ENCODE data around the gene TSTD2. TPM values are rescaled to one million over a fixed set of nuclear protein-coding genes. Genes with fewer than 3 reads are reported as not detected.

Gene TSTD2
- polyA plus RNA-seq, 1 of the 3 experiments (the other 2 are of a cell fraction): 11.5 TPM

DNA sequence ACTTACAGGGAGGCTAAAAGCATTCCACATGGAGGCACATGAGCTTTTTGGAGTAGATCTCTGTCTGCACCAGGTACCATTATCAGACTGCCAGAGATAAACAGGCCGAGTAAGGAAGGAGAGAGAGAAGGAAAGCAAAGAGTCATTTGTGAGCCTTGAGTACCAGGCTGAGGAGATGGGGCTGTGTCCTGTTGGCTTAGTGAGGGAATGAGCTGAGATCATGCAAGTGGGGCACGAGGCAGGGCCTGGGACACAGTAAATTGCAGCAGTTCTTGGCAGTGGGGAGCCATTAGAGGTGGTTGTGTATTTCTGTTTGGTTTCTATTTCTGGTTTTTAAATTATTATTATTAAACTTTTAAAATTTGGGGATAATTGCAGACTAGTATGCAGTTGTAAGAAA, 53.3 kb downstream of the TSTD2 start (continued):
- TF ChIP-seq, protein P1, sequence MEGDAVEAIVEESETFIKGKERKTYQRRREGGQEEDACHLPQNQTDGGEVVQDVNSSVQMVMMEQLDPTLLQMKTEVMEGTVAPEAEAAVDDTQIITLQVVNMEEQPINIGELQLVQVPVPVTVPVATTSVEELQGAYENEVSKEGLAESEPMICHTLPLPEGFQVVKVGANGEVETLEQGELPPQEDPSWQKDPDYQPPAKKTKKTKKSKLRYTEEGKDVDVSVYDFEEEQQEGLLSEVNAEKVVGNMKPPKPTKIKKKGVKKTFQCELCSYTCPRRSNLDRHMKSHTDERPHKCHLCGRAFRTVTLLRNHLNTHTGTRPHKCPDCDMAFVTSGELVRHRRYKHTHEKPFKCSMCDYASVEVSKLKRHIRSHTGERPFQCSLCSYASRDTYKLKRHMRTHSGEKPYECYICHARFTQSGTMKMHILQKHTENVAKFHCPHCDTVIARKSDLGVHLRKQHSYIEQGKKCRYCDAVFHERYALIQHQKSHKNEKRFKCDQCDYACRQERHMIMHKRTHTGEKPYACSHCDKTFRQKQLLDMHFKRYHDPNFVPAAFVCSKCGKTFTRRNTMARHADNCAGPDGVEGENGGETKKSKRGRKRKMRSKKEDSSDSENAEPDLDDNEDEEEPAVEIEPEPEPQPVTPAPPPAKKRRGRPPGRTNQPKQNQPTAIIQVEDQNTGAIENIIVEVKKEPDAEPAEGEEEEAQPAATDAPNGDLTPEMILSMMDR (IDR thresholded peaks at IDR 0.05): no peak
- TF ChIP-seq SIN3A (IDR thresholded peaks at IDR 0.05; ENCODE audit: borderline replicate concordance, low read depth, low read length) (no peak), FOXM1 (IDR thresholded peaks at IDR 0.05; ENCODE audit: low read depth) (no peak), RAD21 (IDR thresholded peaks at IDR 0.05; ENCODE audit: low read length) (no peak)
- TF ChIP-seq, protein P2, sequence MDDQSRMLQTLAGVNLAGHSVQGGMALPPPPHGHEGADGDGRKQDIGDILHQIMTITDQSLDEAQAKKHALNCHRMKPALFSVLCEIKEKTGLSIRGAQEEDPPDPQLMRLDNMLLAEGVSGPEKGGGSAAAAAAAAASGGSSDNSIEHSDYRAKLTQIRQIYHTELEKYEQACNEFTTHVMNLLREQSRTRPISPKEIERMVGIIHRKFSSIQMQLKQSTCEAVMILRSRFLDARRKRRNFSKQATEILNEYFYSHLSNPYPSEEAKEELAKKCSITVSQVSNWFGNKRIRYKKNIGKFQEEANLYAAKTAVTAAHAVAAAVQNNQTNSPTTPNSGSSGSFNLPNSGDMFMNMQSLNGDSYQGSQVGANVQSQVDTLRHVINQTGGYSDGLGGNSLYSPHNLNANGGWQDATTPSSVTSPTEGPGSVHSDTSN (IDR thresholded peaks at IDR 0.05): no peak

DNA sequence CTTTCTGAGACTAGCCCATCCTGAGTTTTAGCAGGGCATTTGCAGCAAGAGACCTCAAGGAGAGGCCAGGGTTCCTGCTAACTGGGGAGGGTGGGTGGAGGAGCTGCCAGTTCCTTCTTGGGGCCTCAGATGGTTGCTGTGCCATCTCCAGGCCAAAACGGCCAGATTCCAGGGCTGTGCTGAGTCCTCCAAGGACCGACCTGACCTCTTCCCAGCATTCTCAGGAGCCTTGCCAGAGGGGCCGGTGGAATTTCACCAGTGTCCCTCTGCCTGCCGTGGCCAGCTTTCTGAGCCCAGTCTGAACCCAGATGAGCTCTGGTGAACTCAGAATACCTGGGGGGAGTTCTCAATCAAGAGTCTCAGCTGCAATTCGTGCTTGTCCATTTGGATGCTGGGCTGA, 54.3 kb downstream of the TSTD2 start:
- Histone ChIP-seq H3K27me3 (ENCODE audit: insufficient read depth) (no peaks in the 10 kb centered on the region), H3K27ac (ENCODE audit: low read depth in 2 of 2, low read length in 1 of 2) (no peak overlapping the region), H3K9ac (no peak overlapping the region), H3K4me3 (ENCODE audit: low read depth in 2 of 2, low read length in 1 of 2) (no peak overlapping the region), H3K79me2 (ENCODE audit: insufficient read depth) (no peaks in the 10 kb centered on the region), H2AFZ (ENCODE audit: low read depth) (no peak overlapping the region), H3K4me1 (ENCODE audit: control insufficient read depth in 1 of 2, insufficient read depth in 2 of 2, low read depth in 1 of 2, low read length in 1 of 2) (no peaks in the 10 kb centered on the region), H4K20me1 (ENCODE audit: insufficient read depth) (no peaks in the 10 kb centered on the region), H3F3A (replicated peaks; ENCODE audit: insufficient read depth) (no peaks in the 10 kb centered on the region), H3K4me2 (no peak overlapping the region), H3K36me3 (replicated peaks in 1 of 2; ENCODE audit: control insufficient read depth in 1 of 2, insufficient read depth in 2 of 2, low read length in 1 of 2) (no peaks in the 10 kb centered on the region), H3K9me2 (no peaks in the 10 kb centered on the region), H3K9me3 (no peaks in the 10 kb centered on the region)
- ChIA-PET CTCF (interaction anchor here (1.0 to 3.4 kb wide), 3 partner anchors 16 to 109 kb away, joined by 3 to 19 read pairs (median 4); no protein-coding TSS in a partner anchor), POLR2A (no interaction called here)
- WGBS (ENCODE audit: low lambda C conversion rate): 61% methylated on average over 4 of the region's 5 CpGs
- TF ChIP-seq, protein P2 (IDR thresholded peaks at IDR 0.05): no peak
- TF ChIP-seq SIN3A (IDR thresholded peaks at IDR 0.05; ENCODE audit: borderline replicate concordance, low read depth, low read length): no peak
- no peak for TF ChIP-seq YY1 (IDR thresholded peaks at IDR 0.05; ENCODE audit: low read depth)
- no peak for DNase-seq

DNA sequence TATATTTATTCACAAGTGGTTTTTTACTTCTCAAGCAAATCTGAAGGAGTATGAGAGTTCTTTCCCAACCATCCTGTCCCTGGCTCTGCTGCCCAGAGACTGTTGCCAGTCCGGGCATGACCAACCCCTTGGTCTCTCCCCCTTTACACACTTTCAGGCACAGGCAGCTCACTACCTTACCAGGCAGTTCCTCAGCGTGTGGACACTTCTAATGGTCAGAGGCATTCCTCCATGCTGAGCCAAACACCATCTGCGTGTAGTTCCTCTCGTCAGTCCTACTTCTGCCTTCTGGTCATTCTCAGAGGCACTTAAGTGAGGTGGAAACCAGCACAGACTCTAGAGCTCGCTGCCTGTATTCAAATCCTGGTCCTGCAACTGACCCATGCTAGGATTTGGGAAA, 56.1 kb downstream of the TSTD2 start:
- CTCF ChIA-PET: interaction anchor here (0.7 to 1.0 kb wide), 2 partner anchors 76 to 108 kb away, joined by 3 to 4 read pairs; no protein-coding TSS in a partner anchor
- DNase-seq: no peak
- Histone ChIP-seq H3K36me3 (replicated peaks in 1 of 2; ENCODE audit: control insufficient read depth in 1 of 2, insufficient read depth in 2 of 2, low read length in 1 of 2) (no peaks in the 10 kb centered on the region), H3F3A (replicated peaks; ENCODE audit: insufficient read depth) (no peaks in the 10 kb centered on the region), H3K4me2 (no peak overlapping the region), H3K27me3 (ENCODE audit: insufficient read depth) (no peaks in the 10 kb centered on the region), H3K9ac (no peak overlapping the region), H4K20me1 (ENCODE audit: insufficient read depth) (no peaks in the 10 kb centered on the region), H3K27ac (ENCODE audit: low read depth in 2 of 2, low read length in 1 of 2) (no peak overlapping the region), H3K9me3 (no peaks in the 10 kb centered on the region), H2AFZ (ENCODE audit: low read depth) (no peak overlapping the region), H3K9me2 (no peaks in the 10 kb centered on the region), H3K79me2 (ENCODE audit: insufficient read depth) (no peaks in the 10 kb centered on the region), H3K4me1 (ENCODE audit: control insufficient read depth in 1 of 2, insufficient read depth in 2 of 2, low read depth in 1 of 2, low read length in 1 of 2) (peaks cover 0 to 4% of the 10 kb centered on the region in 2 experiments; a peak in 1 of 4 replicates), H3K4me3 (ENCODE audit: low read depth in 2 of 2, low read length in 1 of 2) (no peak overlapping the region)
- 48% methylated on average over 5 of the region's 5 CpGs for WGBS (ENCODE audit: low lambda C conversion rate)
- POLR2A ChIA-PET: no interaction called here
- TF ChIP-seq, protein P3, sequence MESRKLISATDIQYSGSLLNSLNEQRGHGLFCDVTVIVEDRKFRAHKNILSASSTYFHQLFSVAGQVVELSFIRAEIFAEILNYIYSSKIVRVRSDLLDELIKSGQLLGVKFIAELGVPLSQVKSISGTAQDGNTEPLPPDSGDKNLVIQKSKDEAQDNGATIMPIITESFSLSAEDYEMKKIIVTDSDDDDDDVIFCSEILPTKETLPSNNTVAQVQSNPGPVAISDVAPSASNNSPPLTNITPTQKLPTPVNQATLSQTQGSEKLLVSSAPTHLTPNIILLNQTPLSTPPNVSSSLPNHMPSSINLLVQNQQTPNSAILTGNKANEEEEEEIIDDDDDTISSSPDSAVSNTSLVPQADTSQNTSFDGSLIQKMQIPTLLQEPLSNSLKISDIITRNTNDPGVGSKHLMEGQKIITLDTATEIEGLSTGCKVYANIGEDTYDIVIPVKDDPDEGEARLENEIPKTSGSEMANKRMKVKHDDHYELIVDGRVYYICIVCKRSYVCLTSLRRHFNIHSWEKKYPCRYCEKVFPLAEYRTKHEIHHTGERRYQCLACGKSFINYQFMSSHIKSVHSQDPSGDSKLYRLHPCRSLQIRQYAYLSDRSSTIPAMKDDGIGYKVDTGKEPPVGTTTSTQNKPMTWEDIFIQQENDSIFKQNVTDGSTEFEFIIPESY (IDR thresholded peaks at IDR 0.05; ENCODE audit: borderline replicate concordance, low read depth): no peak
- TF ChIP-seq, protein P1 (IDR thresholded peaks at IDR 0.05): no peak
- no peak for TF ChIP-seq JUND (IDR thresholded peaks at IDR 0.05)
- no peak for TF ChIP-seq EZH2phosphoT487 (IDR thresholded peaks at IDR 0.05; ENCODE audit: borderline replicate concordance, low read depth)
- no peak for TF ChIP-seq GATA2 (CRISPR knock-in tag; IDR thresholded peaks at IDR 0.05)
- TF ChIP-seq MXI1 (IDR thresholded peaks at IDR 0.05; ENCODE audit: low read depth, low read length): no peak
- no peak for TF ChIP-seq FOXM1 (IDR thresholded peaks at IDR 0.05; ENCODE audit: low read depth)
- TF ChIP-seq MEF2A (IDR thresholded peaks at IDR 0.05; ENCODE audit: borderline replicate concordance, low read depth): no peak
- TF ChIP-seq, protein P4, sequence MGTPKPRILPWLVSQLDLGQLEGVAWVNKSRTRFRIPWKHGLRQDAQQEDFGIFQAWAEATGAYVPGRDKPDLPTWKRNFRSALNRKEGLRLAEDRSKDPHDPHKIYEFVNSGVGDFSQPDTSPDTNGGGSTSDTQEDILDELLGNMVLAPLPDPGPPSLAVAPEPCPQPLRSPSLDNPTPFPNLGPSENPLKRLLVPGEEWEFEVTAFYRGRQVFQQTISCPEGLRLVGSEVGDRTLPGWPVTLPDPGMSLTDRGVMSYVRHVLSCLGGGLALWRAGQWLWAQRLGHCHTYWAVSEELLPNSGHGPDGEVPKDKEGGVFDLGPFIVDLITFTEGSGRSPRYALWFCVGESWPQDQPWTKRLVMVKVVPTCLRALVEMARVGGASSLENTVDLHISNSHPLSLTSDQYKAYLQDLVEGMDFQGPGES (IDR thresholded peaks at IDR 0.05; ENCODE audit: low read depth, low read length): no peak
- TF ChIP-seq FOSL2 (IDR thresholded peaks at IDR 0.05; ENCODE audit: borderline replicate concordance, low read depth): no peak

All from SK-N-SH (cell line).